Cortex of kidney (tissue), 1 donor: ENCODE data around the gene TGFB1.
"Not testable (repeated sequence)": the region's sequence is repeated elsewhere in the genome, so short reads cannot be mapped to it uniquely, and the experiment has no call there.

Source experiments
- DNase-seq: peaks from one replicate; lab custom pipeline; 2025; lab: John Stamatoyannopoulos, UW

Gene TGFB1

GRCh38 chr19:41353466-41354342, at the start of gene TGFB1:
TSS of gene TGFB1 (minus strand) at chr19:41353922. CDS start at chr19:41353044, 878 bp downstream.
- DNase-seq, result no peak

GRCh38 chr19:41402010-41402409, 48.3 kb upstream of the TGFB1 start:
- DNase-seq, result no peak

GRCh38 chr19:41401483-41401882, 47.8 kb upstream of the TGFB1 start:
- no peak for DNase-seq

- DNase-seq, result no peak
These were observed 45.8 kb upstream of the TGFB1 start for GRCh38 chr19:41399525-41399924.

- no peak for DNase-seq
These were observed 45.4 kb upstream of the TGFB1 start for GRCh38 chr19:41399091-41399490.

GRCh38 chr19:41398598-41398997, 44.9 kb upstream of the TGFB1 start:
- DNase-seq, result no peak

- no peak for DNase-seq
These were observed 44.3 kb upstream of the TGFB1 start for GRCh38 chr19:41398050-41398418.

- DNase-seq, result peak; percentile 62
These were observed 43.6 kb upstream of the TGFB1 start, which contains the start of the genes BCKDHA and EXOSC5 for GRCh38 chr19:41397086-41398049. TSS of gene BCKDHA (plus strand) at chr19:41397818. CDS start at chr19:41397828, 10 bp downstream. TSS of gene EXOSC5 (minus strand) at chr19:41397359. CDS start at chr19:41397328, 31 bp downstream.

GRCh38 chr19:41395355-41395754, 41.6 kb upstream of the TGFB1 start:
- DNase-seq, result no peak

GRCh38 chr19:41392775-41393174, 39.1 kb upstream of the TGFB1 start:
- no peak for DNase-seq

- no peak for DNase-seq
These were observed 37.9 kb upstream of the TGFB1 start for GRCh38 chr19:41391618-41392017.

GRCh38 chr19:41386442-41386841, 32.7 kb upstream of the TGFB1 start:
- no peak for DNase-seq

GRCh38 chr19:41384351-41384750, 30.6 kb upstream of the TGFB1 start:
- no peak for DNase-seq

GRCh38 chr19:41381536-41381935, 27.8 kb upstream of the TGFB1 start:
- not testable (repeated sequence) for DNase-seq

GRCh38 chr19:41377977-41378709, 24.4 kb upstream of the TGFB1 start:
- no peak for DNase-seq

GRCh38 chr19:41376998-41377365, 23.3 kb upstream of the TGFB1 start:
- no peak for DNase-seq

GRCh38 chr19:41376241-41376997, 22.7 kb upstream of the TGFB1 start, which contains the start of gene TMEM91:
TSS of gene TMEM91 (plus strand) at chr19:41376533. CDS start at chr19:41378310, 1,777 bp downstream.
- DNase-seq, result no peak

GRCh38 chr19:41373993-41374392, 20.3 kb upstream of the TGFB1 start:
- DNase-seq, result no peak

- no peak for DNase-seq
These were observed 18.8 kb upstream of the TGFB1 start for GRCh38 chr19:41372501-41372900.

GRCh38 chr19:41371541-41371940, 17.8 kb upstream of the TGFB1 start:
- no peak for DNase-seq

- DNase-seq, result not testable (repeated sequence)
These were observed 17.4 kb upstream of the TGFB1 start for GRCh38 chr19:41371119-41371518.
